ENCODE measurements around the gene SKAP1. TPM values are rescaled to one million over a fixed set of nuclear protein-coding genes. Genes with fewer than 3 reads are reported as not detected.
"Not testable (repeated sequence)": the region's sequence is repeated elsewhere in the genome, so short reads cannot be mapped to it uniquely, and the experiment has no call there.

The SKAP1 gene
- polyA plus RNA-seq, 1 of the 3 experiments (the other 2 are of a cell fraction): not detected

DNA sequence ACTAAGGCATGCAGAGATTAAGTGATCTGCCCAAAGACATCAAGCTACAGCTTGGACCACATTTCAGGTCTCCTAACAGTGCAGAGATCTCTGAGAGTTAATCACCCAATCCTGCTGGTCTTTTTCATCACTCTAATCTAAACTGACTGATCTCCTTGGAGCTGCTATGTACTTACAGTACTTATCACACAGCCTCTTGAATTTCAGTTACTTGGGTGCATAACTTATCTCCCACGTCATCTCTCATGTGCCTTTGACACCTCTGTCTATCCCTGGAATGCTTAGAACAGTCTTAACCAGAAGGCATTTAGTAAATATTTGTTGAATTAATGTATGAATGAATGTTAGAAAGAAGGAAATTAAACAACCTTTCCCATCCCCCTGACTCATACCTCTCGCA, 183.4 kb downstream of the SKAP1 start:
- Histone ChIP-seq H3F3A (replicated peaks; ENCODE audit: insufficient read depth) (peaks cover 7% of the 10 kb centered on the region), H3K27me3 (ENCODE audit: insufficient read depth) (peaks cover 60% of the 10 kb centered on the region), H3K27ac (ENCODE audit: low read depth in 2 of 2, low read length in 1 of 2) (no peak overlapping the region), H3K4me1 (ENCODE audit: control insufficient read depth in 1 of 2, insufficient read depth in 2 of 2, low read depth in 1 of 2, low read length in 1 of 2) (peaks cover 2 to 3% of the 10 kb centered on the region in 2 experiments; a peak in 2 of 4 replicates), H3K4me2 (no peak overlapping the region), H3K36me3 (replicated peaks in 1 of 2; ENCODE audit: control insufficient read depth in 1 of 2, insufficient read depth in 2 of 2, low read length in 1 of 2) (no peaks in the 10 kb centered on the region), H3K9ac (no peak overlapping the region), H3K4me3 (ENCODE audit: low read depth in 2 of 2, low read length in 1 of 2) (no peak overlapping the region), H3K9me3 (no peaks in the 10 kb centered on the region), H3K79me2 (ENCODE audit: insufficient read depth) (no peaks in the 10 kb centered on the region), H4K20me1 (ENCODE audit: insufficient read depth) (no peaks in the 10 kb centered on the region), H3K9me2 (no peaks in the 10 kb centered on the region), H2AFZ (ENCODE audit: low read depth) (no peak overlapping the region)
- WGBS (ENCODE audit: low lambda C conversion rate): 2% methylated on average over 2 of the region's 2 CpGs
- TF ChIP-seq RFX5 (IDR thresholded peaks at IDR 0.05; ENCODE audit: low read length) (no peak), GATA2 (CRISPR knock-in tag; IDR thresholded peaks at IDR 0.05) (no peak), FOSL2 (IDR thresholded peaks at IDR 0.05; ENCODE audit: borderline replicate concordance, low read depth) (no peak), TCF12 (IDR thresholded peaks at IDR 0.05) (no peak), RXRA (IDR thresholded peaks at IDR 0.05; ENCODE audit: borderline replicate concordance, low read depth) (no peak), RAD21 (IDR thresholded peaks at IDR 0.05; ENCODE audit: low read length) (no peak)
- TF ChIP-seq, protein P1, sequence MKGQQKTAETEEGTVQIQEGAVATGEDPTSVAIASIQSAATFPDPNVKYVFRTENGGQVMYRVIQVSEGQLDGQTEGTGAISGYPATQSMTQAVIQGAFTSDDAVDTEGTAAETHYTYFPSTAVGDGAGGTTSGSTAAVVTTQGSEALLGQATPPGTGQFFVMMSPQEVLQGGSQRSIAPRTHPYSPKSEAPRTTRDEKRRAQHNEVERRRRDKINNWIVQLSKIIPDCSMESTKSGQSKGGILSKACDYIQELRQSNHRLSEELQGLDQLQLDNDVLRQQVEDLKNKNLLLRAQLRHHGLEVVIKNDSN (IDR thresholded peaks at IDR 0.05; ENCODE audit: borderline replicate concordance, low read depth): no peak
- TF ChIP-seq, protein P2, sequence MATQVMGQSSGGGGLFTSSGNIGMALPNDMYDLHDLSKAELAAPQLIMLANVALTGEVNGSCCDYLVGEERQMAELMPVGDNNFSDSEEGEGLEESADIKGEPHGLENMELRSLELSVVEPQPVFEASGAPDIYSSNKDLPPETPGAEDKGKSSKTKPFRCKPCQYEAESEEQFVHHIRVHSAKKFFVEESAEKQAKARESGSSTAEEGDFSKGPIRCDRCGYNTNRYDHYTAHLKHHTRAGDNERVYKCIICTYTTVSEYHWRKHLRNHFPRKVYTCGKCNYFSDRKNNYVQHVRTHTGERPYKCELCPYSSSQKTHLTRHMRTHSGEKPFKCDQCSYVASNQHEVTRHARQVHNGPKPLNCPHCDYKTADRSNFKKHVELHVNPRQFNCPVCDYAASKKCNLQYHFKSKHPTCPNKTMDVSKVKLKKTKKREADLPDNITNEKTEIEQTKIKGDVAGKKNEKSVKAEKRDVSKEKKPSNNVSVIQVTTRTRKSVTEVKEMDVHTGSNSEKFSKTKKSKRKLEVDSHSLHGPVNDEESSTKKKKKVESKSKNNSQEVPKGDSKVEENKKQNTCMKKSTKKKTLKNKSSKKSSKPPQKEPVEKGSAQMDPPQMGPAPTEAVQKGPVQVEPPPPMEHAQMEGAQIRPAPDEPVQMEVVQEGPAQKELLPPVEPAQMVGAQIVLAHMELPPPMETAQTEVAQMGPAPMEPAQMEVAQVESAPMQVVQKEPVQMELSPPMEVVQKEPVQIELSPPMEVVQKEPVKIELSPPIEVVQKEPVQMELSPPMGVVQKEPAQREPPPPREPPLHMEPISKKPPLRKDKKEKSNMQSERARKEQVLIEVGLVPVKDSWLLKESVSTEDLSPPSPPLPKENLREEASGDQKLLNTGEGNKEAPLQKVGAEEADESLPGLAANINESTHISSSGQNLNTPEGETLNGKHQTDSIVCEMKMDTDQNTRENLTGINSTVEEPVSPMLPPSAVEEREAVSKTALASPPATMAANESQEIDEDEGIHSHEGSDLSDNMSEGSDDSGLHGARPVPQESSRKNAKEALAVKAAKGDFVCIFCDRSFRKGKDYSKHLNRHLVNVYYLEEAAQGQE (IDR thresholded peaks at IDR 0.05; ENCODE audit: low read depth, low read length): no peak
- no peak for DNase-seq
- CTCF ChIA-PET: interaction anchor here (0.6 to 1.7 kb wide), 7 partner anchors 12 to 372 kb away, joined by 3 to 8 read pairs (median 4); no protein-coding TSS in a partner anchor
- POLR2A ChIA-PET: no interaction called here

DNA sequence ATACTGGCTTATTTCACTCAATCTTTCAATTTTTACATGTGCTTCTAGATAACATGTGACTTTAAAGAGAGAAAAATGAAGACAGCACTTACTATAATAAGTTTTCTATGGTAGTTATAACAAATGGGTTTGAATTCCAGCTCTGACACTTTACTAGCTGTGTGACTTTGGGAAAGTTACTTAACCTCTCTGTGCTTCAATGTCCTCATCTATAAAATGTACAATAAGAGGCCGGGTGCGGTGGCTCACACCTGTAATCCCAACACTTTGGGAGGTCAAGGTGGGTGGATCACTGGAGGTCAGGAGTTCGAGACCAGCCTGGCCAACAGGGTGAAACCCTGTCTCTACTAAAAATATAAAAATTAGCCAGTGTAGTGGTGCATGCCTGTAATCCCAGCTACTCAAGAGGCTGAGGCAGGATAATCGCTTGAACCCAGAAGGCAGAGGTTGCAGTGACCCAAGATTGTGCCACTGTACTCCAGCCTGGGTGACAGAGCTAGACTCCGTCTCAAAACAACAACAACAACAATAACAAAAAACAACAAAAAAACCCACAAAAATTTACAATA, 184.5 kb downstream of the SKAP1 start:
- DNase-seq; H3F3A ChIP-seq (replicated peaks; ENCODE audit: insufficient read depth); H3K27ac ChIP-seq (ENCODE audit: low read depth in 2 of 2, low read length in 1 of 2); POLR2A ChIA-PET; H3K36me3 ChIP-seq (replicated peaks in 1 of 2; ENCODE audit: control insufficient read depth in 1 of 2, insufficient read depth in 2 of 2, low read length in 1 of 2); H3K9me2 ChIP-seq; H3K79me2 ChIP-seq (ENCODE audit: insufficient read depth); H2AFZ ChIP-seq (ENCODE audit: low read depth); H4K20me1 ChIP-seq (ENCODE audit: insufficient read depth); H3K4me2 ChIP-seq; H3K9ac ChIP-seq; H3K9me3 ChIP-seq; H3K4me3 ChIP-seq (ENCODE audit: low read depth in 2 of 2, low read length in 1 of 2): not testable (repeated sequence)
- Histone ChIP-seq H3K4me1 (ENCODE audit: control insufficient read depth in 1 of 2, insufficient read depth in 2 of 2, low read depth in 1 of 2, low read length in 1 of 2) (peaks cover 6 to 14% of the 10 kb centered on the region in 2 experiments; a peak in 3 of 4 replicates), H3K27me3 (ENCODE audit: insufficient read depth) (peaks cover 51% of the 10 kb centered on the region)
- CTCF ChIA-PET: interaction anchor here (0.6 to 1.8 kb wide), 9 partner anchors 13 to 443 kb away, joined by 3 to 8 read pairs (median 3); no protein-coding TSS in a partner anchor
- 21% methylated on average over 5 of the region's 5 CpGs for WGBS (ENCODE audit: low lambda C conversion rate)

Measured in SK-N-SH (cell line).